HG02763 (cell line): ENCODE data around the gene TYW1B.
"Not testable (repeated sequence)": the region's sequence is repeated elsewhere in the genome, so short reads cannot be mapped to it uniquely, and the experiment has no call there.

Source experiments
- ATAC-seq: cut with Tn5 transposase; IDR thresholded peaks from one replicate; pipeline ENCODE4 v1.9.1; 2021; ENCODE audit warnings: mild to moderate bottlenecking, moderate library complexity; ENCODE audit not compliant: unreplicated experiment

Gene TYW1B

DNA sequence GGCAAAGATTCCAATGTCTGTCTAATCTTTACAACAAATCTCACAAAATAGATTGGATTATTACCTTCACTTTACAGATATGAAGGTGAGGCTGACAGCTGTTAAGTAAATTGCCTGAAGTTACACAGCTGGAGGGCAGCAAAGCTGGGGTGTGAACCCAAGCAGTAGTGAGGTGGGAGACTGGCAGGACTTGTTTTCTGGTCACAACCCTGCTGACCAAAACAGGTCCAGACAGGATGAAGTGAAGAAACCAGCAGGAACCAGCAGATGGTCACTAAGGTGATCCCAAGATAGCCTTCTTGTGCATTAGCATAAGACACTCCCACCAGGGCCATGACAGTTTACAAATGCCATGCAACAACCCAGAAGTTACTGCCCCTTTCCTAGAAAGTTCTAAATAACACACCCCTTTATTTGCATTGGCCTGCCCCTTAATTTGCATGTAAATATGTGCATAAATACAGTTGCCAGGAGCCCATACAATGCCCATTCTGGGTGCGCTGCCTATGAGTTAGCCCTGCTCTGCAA is 195.2 kb downstream of the TYW1B start:
- not testable (repeated sequence) for ATAC-seq

DNA sequence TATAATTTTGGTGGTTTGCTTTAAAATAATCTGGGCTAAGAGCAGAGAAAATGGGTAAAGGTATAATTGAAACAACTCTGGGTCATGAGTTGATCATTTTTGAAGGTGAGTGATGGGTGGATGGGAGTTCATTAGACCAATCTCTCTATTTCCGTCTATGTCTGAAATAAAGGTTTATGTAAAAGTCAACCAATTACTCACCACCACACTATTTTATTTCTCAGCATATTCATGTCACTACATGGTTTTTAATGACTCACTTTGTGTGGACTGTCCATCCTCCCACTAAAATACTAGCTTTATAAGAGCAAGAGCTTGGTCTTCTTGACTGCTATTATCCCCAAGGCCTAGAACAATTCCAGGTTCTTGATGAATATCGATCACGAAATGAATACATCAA is 199.6 kb downstream of the TYW1B start:
- ATAC-seq: not testable (repeated sequence)

DNA sequence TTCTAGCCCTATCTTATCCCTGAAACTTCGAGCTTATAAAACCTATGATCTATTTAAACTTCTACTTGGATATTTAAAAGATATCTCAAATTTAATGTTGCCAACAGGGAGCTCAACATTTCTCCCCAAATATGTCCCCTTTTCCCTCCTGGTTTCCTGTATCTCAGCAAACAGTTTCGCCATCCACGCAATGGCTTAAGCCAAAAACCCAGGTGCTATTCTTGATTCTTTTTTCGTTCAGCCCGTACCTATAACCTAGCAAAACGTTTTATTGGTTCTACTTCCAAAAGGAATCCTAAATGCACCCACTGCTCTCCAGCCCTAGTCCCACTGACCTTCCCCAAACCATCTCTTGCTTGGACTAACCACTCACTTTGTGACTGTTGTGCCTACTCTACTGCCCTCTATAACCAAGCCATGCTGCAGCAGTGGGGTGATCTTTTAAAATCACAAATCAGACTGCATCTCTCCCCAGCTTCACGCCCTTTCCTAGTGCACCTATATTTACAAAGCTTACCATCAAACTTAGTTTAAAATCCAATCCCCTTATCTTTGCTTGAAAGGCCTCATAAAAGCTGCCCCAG is 201.5 kb downstream of the TYW1B start:
- ATAC-seq: not testable (repeated sequence)

DNA sequence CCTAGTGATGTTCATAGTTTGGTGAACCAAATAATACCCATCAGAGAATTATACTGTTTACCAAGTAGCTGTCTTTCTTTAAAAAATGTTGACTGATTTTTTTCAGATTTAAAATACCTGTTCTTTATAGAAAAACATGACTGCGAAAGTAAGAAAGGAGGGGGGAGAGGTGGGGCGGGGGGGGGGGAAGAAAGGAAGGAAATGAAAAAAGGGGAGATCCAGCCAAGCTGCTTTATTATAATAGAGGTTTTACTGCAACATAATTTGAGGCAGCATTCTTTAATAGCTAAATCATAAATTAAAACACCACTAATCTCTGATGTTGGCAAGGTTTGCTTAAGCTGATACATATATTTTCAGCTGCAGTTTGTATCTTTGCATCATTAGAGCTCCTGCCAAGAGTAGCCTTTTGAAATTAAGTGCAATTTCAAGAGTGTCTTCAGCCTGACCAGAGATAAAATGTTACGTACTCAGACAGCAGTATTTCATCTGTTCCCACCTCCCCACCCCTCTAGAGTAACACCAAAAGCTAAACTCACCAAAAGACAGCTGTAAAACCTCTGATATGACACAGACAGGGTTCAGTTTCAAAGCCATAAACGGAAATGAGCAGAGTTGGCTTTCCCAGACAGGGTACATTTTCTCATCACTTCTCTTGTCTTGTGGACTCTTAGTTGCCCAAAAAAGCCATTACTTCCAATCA is 202.1 kb downstream of the TYW1B start:
- peak; percentile 58 for ATAC-seq

DNA sequence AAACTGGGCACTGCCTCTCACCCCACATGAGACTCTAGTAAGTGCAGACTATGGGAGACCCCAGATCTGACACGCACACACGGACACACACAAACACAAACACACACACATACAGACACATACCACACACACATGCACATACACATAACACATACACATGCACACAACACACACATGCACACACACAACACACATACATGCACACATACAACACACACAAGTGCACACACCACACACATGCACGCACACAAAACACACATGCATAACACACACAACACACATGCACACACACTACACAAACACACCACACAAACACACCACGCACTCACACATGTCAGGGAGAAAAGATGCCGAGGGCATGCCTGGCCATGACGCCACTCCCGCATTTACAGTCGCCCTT is 205.5 kb downstream of the TYW1B start:
- no peak for ATAC-seq

DNA sequence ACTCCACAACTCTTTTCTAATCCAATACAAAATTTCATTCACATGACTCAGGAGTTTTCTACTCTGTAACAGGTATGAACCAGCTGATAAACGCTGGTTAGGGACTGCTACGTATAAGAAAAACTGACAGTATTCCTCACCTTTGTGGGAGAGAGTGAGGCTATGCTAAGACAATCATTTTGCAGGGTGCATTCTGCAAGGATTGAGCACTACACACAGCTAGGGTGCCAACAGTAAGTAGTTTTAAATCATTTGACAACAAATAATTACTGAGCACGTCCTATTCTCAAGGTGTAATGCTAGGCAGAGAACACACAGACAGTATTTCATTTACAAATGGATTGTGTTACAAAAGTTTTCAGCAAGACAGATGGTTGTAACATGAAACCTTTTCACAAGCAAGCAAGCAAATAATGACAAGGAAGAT is 206.2 kb downstream of the TYW1B start:
- not testable (repeated sequence) for ATAC-seq

DNA sequence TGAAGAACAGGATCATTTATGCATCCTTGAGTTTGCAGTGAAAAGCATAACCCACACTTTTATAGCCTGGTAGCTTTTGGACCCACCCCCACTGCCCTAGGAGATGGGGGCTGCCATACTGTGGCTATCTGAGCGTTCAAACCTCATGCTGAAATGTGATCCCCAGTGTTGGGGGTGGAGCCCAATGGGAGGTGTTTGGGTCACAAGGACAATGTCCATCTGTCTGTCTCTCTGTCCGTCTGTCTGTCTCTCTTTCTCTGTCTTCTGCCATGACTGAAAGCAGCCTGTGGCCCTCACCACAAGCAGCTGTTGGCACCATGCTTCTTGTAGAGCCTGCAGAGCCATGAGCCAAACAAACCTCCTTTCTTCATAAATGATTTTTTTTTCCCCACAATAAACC is 207.1 kb downstream of the TYW1B start:
- ATAC-seq: not testable (repeated sequence)

DNA sequence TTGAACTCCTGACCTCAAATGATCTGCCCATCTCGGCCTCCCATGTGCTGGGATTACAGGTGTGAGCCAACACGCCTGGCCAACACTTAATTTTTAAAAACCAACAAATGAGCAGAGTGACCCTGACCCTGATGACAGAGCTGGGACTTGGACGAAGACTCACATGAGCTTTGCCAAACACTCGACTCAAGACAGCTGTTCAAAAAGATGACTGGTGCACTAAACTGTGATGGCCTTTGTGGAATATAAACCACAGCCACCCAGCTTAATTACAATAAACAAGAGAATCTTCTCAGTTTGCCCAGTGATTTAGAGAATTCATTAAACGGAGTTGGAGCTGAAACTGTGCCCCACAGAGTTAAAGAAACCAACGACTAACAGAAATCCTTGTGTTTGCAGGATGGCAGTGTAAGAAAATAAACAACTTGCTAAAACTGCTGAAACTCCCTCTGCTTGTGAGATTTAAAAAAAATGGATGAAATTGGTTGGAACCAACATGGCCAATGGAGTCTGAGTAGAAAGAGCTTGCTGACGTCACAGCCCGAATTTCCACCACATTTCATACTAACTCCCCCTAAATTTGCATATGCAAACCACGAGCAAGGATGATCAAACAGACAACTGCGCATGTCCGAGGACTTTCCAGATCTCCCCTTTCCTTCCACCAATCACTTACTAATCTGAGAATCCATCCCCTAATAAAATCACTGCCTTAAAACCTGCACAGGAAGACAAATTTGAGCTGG is 209.4 kb downstream of the TYW1B start:
- not testable (repeated sequence) for ATAC-seq

DNA sequence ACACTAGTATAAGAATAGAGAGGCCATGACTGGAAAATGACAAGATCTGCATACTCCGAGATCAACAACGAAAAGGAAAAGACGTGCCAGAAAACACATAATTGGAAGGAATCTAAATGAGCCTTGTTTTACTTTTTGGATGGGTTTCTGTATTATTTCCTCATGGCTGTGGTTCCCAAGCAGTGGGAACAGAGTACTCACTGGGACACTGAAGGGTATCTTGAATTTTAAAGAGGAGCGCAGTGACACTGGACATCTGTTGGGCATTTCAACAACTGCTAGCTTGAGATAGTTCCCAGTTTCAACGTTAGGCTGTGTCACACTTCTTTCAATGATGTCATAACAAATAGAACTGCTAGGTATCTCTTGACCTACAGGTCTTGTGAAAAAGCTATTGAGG is 218.2 kb downstream of the TYW1B start:
- ATAC-seq: not testable (repeated sequence)

DNA sequence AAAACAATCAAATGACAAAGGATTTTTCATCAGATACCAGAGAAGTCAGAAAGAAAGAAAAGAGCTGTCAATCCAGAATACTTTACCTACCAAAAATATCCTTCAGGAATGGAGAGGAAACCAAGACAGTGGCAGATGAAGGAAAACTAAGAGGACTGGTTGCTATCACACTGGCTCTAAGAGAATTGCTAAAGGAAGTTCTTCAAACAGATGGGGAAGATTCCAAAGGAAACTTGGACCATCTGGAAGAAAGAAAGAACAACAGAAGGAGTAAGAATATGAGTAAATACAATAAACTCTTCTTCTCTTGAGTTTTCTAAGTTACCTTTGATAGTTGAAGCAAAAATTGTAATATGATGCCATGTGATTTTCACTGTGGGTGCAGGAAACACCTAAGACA is 220.0 kb downstream of the TYW1B start:
- ATAC-seq: not testable (repeated sequence)

DNA sequence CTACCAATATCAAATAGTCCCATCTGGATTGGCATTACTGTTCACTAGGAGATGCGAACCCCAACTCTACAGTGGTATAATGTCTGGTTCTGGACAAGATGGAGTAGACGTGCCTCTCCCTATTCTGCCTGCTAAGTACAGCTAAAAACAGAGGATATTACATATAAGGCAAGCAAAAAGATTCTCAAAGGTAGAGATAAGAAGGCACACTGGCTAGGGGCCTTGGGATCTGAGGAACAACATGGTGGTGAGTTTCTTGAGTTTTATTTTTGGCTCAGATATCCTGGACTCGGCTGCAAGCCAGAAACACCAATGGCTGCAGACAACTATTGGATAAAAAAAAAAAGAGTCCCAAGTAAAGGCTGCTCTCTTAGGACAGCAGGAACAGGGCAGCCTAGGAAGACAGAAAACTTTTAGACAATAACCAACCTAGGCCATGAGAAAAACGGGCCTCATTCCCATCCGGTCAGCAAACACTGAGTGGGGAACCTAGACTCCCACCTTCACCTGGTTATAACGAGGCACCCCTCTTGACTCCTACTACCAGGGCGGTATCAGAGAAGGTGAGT is 222.1 kb downstream of the TYW1B start:
- not testable (repeated sequence) for ATAC-seq

DNA sequence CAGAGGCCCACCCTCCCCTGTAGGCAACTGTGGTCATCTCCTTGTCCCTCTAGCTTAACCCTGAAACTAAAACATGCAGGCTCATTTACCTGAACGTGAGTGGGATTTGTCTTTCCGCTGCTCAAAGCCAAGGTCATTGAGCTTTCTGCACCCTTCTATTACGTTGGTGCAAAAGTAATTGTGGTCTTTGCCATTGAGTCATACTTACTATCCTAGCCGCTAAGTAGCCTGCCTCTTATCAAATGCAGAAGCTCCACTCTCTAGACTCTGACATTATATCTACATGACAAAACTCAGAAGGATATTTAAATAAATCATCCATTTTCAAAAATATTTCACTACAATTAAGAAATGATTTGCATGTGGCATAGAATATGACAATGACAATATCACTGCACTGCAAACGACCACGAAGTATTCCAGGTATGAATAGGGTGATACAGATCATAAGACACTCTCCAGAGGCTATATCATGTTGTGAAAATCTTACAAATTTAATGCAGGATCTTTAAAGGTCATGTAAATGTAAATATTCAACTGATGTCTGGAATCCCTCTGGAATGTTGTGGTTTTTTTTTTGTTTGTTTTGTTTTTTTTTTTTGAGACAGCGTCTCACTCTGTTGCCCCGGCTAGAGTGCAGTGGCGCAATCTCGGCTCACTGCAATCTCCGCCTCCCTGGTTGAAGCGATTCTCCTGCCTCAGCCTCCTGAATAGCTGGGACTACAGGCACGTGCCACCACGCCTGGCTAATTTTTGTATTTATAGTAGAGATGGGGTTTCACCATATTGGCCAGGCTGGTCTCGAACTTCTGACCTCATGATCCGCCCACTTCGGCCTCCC is 223.0 kb downstream of the TYW1B start:
- not testable (repeated sequence) for ATAC-seq

DNA sequence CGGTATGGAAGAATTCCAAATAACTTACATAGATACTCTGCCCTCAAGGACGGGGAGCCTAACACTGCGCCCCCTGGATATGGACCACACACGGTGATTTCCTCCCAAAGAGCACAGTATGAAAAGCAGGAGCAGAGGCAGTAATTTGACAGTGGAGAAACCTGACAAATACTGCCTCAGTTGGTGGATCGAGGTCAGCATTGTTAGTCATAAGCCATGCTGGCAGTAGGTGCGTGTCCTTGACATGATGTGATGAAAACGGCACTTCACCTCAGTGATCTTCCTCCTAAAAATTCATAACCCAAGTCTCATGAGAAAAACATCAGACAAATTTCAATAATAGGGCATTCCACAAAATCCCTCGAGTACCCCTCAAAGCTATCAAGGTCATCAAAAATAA is 224.5 kb downstream of the TYW1B start:
- not testable (repeated sequence) for ATAC-seq

DNA sequence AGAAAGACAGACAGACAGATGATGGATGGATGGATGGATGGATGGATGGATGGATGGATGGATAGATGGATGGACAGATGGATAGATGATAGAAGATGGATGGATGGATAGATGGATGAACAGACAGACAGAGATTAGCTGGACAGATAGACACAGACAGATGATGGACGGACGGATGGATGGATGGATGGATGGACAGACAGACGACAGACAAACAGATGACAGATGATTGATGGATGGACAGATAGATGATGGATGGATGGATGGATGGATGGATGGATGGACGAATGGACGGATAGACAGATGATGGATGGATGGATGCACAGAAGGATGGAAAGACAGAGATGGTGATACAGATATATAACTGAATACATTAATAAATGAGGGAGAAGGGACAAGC is 224.9 kb downstream of the TYW1B start:
- ATAC-seq: no peak

DNA sequence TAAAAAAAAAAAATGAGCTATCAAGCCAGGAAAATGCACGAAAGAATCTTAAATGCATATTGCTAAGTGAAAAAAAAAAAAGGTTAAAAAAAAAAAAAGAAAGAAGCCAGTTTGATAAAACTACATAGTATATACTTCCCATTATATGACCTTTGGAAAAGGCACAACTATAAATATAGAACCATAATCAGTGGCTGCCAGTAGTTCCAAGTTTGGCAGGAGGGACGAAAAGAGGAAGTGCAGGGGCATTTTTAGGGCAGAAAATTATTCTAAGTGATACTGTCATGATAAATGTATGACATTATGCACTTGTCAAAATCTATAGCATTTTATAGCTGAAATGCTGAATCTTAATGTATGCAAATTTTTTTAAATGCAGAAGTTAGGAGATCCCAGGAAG is 226.3 kb downstream of the TYW1B start:
- not testable (repeated sequence) for ATAC-seq

DNA sequence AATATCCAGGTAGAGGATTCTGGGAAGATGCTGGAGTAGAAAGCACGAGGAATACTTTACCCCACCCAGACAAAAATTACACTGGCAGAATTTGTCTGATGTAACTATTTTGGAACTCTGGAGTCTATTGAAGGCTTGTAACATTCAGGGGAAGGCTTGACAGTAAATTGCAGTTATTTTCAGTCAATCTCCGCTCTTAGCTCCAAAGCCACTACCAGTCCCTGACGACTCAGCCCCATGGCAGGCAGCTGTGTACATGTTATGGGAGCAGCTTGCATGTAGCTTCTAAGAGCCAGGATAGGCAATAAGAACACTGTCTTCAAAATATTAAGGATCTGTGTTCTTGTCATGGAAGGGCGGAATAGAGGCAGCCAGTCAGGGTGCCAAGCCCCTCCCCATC is 238.0 kb downstream of the TYW1B start:
- not testable (repeated sequence) for ATAC-seq

DNA sequence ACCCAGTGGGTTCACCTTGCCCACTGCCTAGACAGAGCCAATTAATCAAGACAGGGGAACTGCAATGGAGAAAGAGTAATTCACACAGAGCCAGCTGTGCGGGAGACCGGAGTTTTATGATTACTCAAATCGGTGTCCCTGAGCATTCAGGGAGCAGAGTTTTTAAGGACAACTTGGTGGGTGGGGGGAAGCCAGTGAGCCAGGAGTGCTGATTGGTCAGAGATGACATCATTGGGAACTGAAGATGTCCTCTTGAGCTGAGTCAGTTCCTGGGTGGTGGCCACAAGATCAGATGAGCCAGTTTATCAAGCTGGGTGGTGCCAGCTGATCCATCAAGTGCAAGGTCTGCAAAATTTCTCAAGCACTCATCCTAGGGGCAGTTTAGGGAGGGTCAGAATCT is 240.7 kb downstream of the TYW1B start:
- not testable (repeated sequence) for ATAC-seq

DNA sequence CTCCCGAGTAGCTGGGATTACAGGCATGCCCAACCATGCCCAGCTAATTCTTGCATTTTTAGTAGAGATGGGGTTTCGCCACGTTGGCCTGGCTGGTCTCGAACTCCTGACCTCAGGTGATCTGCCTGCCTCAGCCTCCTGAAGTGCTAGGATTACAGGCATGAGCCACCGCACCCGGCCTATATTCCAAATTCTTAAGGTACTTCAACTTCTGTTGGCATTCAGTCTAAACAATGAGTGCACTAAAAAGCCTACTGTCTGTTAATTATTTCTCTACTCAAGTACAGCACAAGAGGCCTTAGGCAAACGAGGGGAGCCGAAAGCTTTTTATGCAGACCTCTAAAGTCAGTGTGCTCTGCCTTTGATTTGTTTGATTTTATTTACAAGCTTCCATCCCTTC is 243.4 kb downstream of the TYW1B start:
- ATAC-seq: not testable (repeated sequence)

DNA sequence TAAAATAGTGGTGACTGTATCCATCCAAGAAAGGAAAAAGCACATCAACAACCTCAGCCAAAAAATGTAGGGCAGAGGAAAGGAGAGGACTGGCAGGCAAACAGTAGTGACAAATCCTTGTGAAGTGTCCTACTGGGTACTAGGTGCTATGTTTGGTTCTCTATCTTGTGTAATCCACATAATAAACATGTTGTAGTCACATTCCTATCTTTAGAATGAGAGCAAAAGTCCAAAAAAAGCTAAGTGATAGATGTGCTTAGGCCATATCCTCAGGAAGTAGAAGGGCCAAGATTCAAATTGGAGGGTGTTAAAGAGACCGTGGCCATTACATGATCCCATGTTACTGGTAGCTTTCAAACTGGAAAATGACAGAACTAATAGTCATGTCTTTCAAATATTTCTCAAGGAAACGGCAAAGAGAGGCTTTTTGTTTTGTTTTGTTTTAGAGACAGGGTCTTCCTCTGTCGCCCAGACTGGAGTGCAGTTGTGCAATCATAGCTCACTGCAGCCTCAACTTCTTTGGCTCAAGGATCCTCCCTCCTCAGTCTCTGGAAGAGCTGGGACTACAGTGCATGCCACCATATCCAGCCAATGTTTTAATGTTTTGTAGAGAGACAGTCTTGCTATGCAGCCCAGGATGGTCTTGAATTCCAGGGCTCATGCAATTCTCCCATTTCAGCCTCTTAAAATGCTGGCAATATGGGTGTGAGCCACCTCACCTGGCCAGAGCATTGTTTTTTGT is 244.2 kb downstream of the TYW1B start:
- not testable (repeated sequence) for ATAC-seq
